Erythroblast (primary cell): ENCODE measurements around the gene COMMD2.

ENCODE experiments used
- DNase-seq, 2 experiments: peaks; one replicate each; lab custom pipeline; 2025; lab: John Stamatoyannopoulos, UW
- GATA1 ChIP-seq: IDR thresholded peaks from 2 replicates; pipeline ENCODE4 v1.6.1; 2011; ENCODE audit warnings: low read depth, mild to moderate bottlenecking, control low read depth, low read length, moderate library complexity
- POLR2A ChIP-seq: IDR thresholded peaks from 2 replicates; pipeline ENCODE4 v1.6.1; 2011; ENCODE audit warnings: mild to moderate bottlenecking, low read length

The COMMD2 gene

DNA sequence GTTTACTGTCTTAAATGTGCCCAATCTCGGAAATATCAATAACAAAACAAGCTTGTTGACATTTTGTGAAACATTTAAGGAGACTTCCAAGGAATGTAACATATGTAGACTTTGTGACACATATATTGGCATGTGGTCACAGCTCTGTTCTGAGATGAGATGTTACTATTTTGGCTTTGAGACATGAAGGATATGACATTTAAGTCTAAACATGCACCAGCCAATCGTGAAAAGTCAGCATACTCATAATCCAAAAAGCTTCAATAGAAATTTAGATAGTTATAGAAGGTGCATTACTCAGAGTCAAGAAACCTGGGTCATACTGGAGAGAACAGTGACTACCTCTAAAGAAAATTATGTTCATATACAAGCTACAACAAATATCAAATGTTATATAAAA is 13.4 kb downstream of the COMMD2 start:
- no peak for DNase-seq
- no peak for TF ChIP-seq POLR2A
- no peak for TF ChIP-seq GATA1

DNA sequence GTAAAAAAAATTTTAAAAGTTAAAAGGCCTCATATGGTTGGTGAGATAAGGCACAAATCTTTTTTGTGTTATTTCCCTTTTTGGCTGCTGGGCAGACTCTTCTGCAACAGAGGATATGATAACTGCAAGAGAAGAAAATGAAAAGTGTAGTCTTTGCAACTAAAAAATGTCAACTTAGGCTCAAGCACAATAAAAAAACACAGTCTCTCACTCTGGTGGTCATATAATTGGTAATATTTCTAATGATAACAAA is 15.4 kb downstream of the COMMD2 start:
- TF ChIP-seq POLR2A (no peak), GATA1 (no peak)
- peak in 1 of 2 experiments; percentile 18 for DNase-seq

DNA sequence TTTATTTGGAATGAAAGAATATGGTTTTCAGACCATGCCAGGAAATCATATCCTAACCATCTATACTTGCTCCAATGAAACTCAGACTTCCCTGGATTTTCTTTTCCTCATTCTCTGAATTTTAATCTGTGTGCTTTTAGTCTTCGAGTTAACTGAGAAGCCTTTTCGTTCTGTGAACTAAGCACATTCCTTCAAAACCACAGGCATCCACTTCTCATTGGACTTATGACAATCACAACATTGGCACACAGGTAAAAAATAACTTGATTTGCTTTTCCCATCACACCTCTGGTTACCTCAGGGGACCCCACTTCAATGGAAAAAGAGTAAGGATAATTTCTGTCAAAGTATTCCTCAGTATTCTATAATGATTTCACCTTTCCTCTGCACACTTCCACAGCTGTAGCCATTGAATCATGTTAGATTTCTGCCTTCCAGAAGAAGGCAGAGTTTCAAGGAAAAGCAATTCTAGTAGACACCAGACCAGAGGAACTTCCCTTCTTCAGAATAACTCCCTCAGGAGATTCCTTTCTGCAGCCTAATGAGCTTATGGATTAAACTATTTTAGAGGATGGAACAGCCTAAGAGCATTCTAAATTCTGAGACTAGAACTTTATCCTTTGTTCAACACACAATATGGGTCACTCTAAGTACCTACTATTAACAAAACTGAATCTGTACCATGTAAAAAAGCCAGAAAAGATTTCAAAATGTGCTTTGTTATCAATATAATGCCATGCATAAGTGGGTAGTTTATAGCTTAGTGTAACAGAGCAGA is 15.9 kb downstream of the COMMD2 start:
- DNase-seq = no peak
- TF ChIP-seq POLR2A = no peak
- no peak for TF ChIP-seq GATA1

DNA sequence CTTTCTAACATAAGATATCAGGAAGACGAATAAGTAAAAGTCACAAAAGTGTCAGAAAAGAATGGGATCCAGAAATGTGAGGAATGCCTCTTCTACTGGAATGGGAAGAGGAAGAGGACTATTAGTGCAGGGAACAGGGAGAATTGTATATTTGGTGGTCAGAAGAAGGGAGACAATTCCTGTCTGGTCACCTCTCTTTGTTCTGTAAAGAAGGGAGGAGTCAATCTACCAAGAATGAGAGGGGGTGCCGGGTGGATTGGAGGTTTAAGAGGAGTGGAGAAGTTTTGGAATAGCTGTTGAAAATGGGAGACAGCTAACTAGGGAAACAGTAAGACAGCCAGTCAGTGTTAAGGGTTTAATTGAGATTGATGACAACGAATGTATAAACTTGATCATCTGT is 20.1 kb downstream of the COMMD2 start:
- TF ChIP-seq POLR2A (no peak), GATA1 (no peak)
- DNase-seq = no peak

DNA sequence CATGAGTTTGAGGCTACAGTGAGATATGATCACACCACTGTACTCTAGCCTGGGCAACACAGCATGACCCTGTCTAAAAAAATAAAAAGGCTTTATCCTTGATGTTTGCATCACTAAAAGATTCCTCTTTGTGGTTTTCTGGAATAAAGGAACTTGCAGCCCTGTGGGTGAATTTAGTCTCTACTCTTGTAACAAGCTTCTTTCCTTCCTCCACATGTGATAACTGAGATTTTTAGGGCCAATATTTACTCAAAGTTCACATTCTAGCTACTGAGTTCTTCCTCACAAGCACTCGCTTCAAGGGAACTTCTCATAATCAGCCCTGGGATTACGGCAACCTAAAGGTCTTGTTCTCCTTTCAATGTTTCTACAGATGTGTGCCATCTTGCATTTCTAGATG is 24.6 kb downstream of the COMMD2 start:
- DNase-seq = no peak
- TF ChIP-seq GATA1 (no peak), POLR2A (no peak)

DNA sequence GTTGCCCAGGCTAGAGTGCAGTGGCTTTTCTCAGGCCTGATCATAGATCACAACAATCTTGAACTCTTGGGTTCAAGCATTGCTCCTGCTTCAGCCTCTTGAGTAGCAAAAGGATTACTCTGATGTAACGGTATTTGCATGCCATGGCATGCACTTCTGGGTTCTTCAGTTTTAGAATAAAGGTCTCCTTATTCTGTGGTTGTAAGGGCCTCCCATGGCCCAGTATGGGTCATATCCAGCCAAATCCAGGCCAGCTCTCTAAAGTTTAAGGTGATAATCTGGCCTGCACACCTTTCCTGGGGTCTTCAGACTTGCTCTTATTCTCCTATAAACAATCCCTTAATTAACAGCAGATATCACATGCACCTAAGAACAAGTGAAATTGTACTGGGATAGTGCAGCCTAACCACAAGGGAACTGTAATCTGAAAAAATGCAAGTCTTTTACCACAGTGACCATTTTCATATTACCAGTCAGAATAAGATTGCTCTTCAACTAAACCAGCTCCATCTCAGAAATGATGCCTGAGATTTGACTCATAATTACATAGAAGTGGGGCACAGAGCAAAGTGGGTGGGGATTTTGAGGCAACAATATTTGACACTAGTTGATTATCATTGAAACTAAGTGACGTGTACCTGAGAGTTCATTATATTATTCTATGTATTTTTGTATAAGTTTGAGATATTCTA is 25.4 kb downstream of the COMMD2 start:
- DNase-seq = no peak
- TF ChIP-seq POLR2A (no peak), GATA1 (no peak)

DNA sequence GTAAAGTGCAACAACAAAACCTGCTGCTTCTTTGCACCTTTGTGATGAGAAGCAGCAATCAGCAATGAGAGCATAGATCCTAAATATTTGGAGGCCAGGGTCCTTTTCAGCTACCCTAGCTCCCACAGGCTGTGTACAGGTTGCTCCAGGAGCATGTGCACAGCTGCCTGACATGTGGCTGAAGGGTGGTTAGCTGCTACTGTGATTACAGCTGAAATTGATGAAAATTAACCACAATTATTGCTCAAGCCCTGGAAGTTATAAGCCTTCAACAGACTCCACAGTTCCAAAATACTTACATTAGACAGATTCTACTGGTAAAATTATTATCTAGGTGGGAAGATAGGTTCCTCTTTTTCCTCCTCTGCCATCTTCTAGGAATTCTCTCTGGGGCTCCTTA is 28.5 kb downstream of the COMMD2 start:
- TF ChIP-seq GATA1 (no peak), POLR2A (no peak)
- DNase-seq = no peak

DNA sequence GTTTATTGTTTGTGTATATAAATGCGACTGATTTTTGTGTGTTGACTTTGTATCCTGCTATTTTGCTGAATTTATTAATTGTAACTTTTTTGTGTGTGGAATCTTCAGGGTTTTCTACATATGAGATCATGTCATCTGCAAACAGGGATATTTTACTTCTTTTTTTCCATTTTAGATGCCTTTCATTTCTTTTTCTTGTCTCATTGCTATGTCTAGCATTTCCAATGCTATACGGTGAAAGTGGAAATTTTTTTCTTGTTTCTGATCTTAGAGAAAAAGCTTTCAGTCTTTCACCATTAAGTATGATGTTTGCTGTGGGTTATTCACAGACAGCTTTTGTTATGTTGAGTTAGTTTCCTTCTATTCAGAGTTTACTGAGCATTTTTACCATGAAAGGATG is 31.4 kb downstream of the COMMD2 start:
- TF ChIP-seq POLR2A = no peak
- TF ChIP-seq GATA1 = no peak
- DNase-seq = no peak

DNA sequence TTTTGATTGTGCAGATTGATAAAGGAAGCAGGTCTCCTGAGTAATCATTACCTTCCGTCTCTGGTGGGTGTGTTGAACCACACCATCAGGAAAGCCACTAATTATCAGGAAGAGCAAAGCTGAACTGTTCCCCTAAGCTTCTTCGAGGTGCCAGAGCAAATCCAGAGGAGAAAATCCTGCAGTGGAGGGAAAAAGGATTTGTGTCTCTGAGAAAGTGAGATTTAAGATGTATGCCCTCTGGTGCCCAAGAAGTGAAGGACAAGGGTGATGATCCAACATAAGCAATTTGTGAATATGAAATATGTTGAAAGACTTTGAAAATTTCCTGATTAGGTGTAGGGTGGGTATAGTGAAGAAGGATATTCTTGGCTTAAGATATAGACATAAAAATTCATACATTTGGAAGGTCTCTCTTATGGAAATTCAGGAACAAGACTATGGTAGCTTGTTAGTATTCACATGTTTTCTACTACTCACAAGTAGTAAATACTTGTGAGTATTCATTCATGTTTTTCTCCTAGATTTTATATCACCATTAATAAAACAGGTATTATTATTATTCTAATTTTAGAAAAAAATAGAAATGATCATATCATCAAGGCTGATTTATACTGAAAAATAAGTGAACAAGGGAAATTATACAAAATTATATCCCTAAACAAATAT is 34.8 kb downstream of the COMMD2 start:
- DNase-seq = peak; percentile 39 to 55
- no peak for TF ChIP-seq POLR2A
- no peak for TF ChIP-seq GATA1

DNA sequence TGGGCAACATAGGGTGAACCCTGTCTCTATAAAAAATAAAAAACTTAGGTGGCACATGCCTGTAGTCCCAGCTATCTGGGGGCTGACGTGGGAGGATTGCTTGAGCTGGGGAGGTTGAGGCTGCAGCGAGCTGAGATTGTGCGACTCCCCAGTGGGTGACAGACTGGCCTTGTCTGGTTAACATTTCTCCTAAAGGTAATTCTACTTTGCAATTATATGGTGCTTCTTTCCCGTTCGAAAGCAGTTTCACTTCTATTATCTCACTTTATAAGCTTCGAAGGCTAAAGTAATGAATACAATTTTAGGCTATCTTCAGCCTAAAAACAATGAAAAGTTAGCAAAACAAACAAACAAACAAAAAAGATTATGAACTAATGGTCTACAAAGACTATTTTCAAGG is 35.3 kb downstream of the COMMD2 start:
- no peak for TF ChIP-seq POLR2A
- no peak for TF ChIP-seq GATA1
- no peak for DNase-seq

DNA sequence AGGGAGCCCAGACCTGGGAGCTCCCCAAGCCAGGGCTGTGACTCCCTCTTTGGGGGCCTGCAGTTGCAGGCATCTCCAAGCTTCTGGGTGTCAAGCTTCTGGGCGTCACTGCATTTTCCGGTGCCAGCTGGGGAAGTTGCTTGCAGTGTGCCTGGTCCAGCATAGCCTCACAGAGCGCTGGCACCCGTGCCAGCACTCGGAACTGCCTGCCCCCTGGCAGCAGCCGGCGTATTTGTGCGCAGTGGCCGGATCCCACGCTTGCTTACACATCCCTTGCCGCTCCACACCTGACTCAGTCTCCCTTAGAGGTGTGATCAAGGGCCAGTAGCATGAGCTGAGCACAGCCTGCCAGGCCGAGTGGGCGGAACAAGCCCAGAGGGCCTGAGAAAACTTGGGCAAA is 37.0 kb downstream of the COMMD2 start:
- DNase-seq = no peak
- TF ChIP-seq POLR2A (no peak), GATA1 (no peak)

DNA sequence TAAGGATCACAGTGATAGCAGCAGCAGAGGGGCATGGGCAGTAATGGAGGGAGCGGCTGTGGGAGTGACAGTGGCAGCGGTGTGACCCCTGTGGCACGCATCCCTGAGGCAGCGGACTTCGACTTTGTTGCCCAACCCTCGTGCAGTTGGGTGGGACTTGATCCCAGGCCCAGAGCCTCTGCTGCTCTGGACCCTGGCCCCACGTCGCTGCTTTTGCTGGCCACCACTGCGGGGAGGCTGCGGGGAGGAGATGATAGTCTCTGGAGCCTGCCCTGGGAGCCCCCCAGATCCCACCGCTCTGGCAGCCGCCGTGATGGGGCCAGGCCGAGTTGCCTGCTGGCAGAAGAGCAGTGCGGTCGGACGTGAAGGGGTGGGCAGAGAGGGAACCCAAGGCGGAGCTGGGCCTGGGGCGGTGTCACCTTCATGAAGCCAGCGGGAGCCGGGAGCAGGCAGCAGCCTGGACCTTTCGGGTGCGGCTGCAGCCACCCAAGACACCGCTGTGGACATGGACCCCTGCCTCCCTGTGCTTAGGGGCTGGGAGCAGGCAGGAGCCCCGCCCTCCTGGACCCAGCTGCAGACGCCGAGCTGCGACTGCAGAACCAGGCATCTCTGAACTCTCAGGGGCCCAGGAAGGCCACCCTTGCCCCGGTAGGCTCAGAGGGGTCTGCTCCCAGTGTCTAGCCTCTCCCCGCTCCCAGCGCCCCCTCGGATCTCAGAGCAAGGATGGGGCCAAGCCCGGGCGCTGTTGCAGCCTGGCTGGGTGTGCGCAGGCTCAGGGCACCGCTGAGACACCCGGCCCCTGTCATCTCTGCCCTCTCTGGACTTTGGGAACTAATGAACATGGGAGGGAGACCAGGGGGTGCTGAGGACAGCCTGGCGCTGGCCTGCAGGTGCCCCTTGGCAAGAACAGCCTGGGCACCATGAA is 38.3 kb downstream of the COMMD2 start:
- TF ChIP-seq POLR2A = no peak
- no peak for TF ChIP-seq GATA1

DNA sequence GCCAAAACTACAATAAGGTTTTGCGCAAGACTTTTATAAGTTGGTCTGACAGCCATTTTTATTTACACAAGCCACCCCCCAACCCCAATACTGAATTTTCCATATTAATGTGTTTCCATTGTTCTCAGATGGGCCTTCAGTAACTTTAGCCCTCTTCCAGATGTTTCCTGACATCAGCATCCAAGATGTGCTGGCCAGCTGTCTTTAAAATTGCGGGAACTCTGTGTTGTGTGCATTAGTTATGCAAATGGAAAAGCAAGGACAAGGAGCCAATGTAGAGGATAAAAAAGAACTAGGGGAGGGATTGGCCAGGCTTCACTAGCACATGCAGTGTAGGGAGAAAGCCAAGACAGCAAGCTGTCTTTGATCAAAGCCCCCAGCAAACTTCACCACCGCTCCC is 45.4 kb downstream of the COMMD2 start:
- no peak for TF ChIP-seq POLR2A
- no peak for TF ChIP-seq GATA1
- no peak for DNase-seq

More for the DNA sequence above, 38.3 kb downstream of the COMMD2 start:
- DNase-seq = no peak

DNA sequence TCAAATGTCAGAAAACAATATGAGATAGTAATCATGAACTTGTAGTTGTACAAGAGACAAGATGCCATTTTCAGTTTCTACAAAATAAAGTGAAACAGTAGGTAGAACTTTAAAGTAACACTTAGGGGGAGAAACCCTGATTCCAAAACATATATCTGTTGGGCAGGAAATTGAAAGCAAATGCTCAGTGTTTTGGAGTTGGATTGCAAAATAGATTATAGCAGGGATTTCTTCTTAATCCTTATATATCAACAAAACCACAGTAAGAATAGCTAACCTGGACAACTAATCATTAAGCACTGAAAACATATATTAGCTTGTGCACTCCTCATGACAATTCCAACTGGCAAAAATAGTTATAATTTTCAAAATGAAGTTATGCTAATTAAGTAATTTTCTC is 46.9 kb downstream of the COMMD2 start:
- TF ChIP-seq GATA1 (no peak), POLR2A (no peak)
- no peak for DNase-seq

DNA sequence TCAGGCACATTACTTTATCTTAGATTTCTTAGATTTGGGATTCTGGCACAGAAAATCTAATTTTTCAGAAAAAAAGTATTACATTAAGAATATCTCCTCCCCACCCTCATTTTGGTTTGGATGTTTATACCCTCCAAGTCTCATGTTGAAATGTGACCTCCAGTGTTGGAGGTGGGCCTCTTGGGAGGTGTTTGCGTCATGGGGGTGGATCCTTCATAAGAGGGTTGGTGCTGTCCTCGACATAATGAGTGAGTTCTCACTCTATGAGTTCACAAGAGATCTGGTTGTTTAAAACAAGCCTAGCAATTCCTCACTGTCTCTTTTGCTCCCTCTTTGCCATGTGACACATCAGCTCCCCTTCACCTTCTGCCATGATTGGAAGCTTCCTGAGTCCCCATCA is 48.8 kb downstream of the COMMD2 start:
- TF ChIP-seq GATA1 (no peak), POLR2A (no peak)
- no peak for DNase-seq
